Uterus (tissue), 4 donors: ENCODE measurements around the gene NDUFA9. TPM values are rescaled to one million over a fixed set of nuclear protein-coding genes. Genes with fewer than 3 reads are reported as not detected.
A peak's percentile ranks its signal among the peaks of the same experiment; 100 is the strongest.

Experiments used
- DNase-seq, 2 donors: peaks; one replicate each; pipeline ENCODE4 v3.0.0-alpha.2; 2019 to 2020
- H3K27ac ChIP-seq, 2 donors: fragments of 200-600 bp; sonication (generic); 1 replicate in 1 of 2; 2 replicates in 1 of 2; pipeline ENCODE4 v1.5.1; 2016 to 2018
- H3K27me3 ChIP-seq, 2 donors: fragments of 200-600 bp; sonication (generic); one replicate each; pipeline ENCODE4 v1.5.1; 2018 to 2019; ENCODE audit warnings: control low read depth in 1 of 2
- H3K36me3 ChIP-seq, 2 donors: fragments of 200-600 bp; sonication (generic); one replicate each; pipeline ENCODE4 v1.5.1; 2019; ENCODE audit warnings: control low read depth in 1 of 2
- H3K4me1 ChIP-seq, 2 donors: fragments of 200-600 bp; sonication (generic); one replicate each; pipeline ENCODE4 v1.5.1; 2018 to 2019; ENCODE audit warnings: control low read depth in 1 of 2
- H3K4me3 ChIP-seq, 2 donors: fragments of 200-600 bp; sonication (generic); 1 replicate in 1 of 2; 2 replicates in 1 of 2; pipeline ENCODE4 v1.5.1; 2018 to 2019; ENCODE audit warnings: mild to moderate bottlenecking in 1 of 2
- H3K9me3 ChIP-seq, 2 donors: fragments of 200-600 bp; sonication (generic); one replicate each; pipeline ENCODE4 v1.5.1; 2019; ENCODE audit warnings: control low read depth in 1 of 2
- POLR2A ChIP-seq, 2 donors: fragments of 450-650 bp; IDR thresholded peaks; one replicate each; pipeline ENCODE4 v1.6.1; 2016; ENCODE audit warnings: antibody characterized with exemption in 2 of 2, mild to moderate bottlenecking in 1 of 2, moderate library complexity in 1 of 2
- intact Hi-C: fragments of 100-400 bp; cut with DNase I; formaldehyde crosslinking; loops from one replicate; pipeline ENCODE4 v1.15.1; 2023; ENCODE audit warnings: low total_unique reads
- total RNA-seq, 4 donors: library from RNA; depleted of rRNA in 3 of 4; stranded (reverse); fragments of >200 nt in 3 of 4; gene quantifications; one replicate each; pipeline versions ENCODE4 v1.1.0 to v1.2.4, GENCODE V29; 2014 to 2023
- TF ChIP-seq, protein P1 (sequence below), 4 experiments: fragments of 200-600 bp in 2 of 4; fragments of 450-650 bp in 2 of 4; sonication (generic) in 2 of 4; IDR thresholded peaks; one replicate each; pipeline ENCODE4 v1.5.1; 2016 to 2019; ENCODE audit warnings: antibody characterized with exemption in 4 of 4, mild to moderate bottlenecking in 2 of 4, moderate library complexity in 1 of 4
- donor health status: DM: yes; HTN: yes; CAD: no.

Gene NDUFA9
- total RNA-seq, 4 donors from 2014 or later: 24.3 to 74.4 (median 61.8) TPM

DNA sequence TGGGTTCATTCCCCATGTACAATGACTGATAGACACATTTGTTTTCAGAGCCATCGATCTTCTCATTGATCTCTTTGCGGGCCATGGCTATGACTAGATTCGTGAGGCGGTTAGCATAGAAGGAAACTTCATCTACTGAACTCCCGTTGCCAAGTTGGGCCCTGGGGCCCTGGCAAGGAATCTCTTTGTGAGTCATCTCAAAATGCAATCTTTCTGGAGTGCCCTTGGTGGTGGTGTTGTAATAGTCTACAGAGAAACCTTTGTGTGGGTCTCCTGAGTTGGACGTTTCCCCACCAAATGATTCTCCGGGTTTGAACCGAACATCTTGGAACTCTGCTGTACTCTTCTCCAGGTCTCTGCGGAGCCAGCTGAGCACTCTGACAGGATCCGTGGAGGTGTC, 20.5 kb upstream of the NDUFA9 start:
- Histone ChIP-seq H3K9me3 (no peaks in the 10 kb centered on the region), H3K27me3 (no peaks in the 10 kb centered on the region), H3K27ac (no peak overlapping the region), H3K4me3 (no peak overlapping the region), H3K36me3 (no peaks in the 10 kb centered on the region), H3K4me1 (no peaks in the 10 kb centered on the region)
- TF ChIP-seq POLR2A (IDR thresholded peaks at IDR 0.05): no peak
- TF ChIP-seq, protein P1, sequence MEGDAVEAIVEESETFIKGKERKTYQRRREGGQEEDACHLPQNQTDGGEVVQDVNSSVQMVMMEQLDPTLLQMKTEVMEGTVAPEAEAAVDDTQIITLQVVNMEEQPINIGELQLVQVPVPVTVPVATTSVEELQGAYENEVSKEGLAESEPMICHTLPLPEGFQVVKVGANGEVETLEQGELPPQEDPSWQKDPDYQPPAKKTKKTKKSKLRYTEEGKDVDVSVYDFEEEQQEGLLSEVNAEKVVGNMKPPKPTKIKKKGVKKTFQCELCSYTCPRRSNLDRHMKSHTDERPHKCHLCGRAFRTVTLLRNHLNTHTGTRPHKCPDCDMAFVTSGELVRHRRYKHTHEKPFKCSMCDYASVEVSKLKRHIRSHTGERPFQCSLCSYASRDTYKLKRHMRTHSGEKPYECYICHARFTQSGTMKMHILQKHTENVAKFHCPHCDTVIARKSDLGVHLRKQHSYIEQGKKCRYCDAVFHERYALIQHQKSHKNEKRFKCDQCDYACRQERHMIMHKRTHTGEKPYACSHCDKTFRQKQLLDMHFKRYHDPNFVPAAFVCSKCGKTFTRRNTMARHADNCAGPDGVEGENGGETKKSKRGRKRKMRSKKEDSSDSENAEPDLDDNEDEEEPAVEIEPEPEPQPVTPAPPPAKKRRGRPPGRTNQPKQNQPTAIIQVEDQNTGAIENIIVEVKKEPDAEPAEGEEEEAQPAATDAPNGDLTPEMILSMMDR (IDR thresholded peaks at IDR 0.05): no peak
- intact Hi-C loops: no loop called here
- DNase-seq: no peak

DNA sequence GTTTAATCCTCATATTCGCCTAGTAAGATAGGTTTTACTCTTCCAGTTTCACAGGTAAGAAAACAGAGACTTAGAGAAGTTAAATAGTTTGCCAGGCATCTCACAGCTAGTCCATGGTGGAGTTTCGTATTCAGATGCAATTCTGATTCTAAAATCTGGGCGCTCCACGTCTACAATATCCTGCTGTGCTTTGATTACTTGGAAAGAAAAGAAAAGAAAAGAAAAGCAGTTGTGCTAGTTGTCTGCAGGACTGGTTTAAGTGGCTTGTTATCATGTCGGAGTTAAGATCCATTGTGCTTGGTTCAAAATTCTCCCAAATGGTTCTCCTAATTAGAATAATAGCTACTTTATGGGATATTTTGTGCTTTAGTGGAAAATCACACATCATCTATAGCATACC, 18.7 kb upstream of the NDUFA9 start:
- no peak overlapping the region for H3K27ac ChIP-seq
- no peak overlapping the region for H3K4me3 ChIP-seq
- H3K9me3 ChIP-seq: no peaks in the 10 kb centered on the region
- intact Hi-C loops: no loop called here
- no peaks in the 10 kb centered on the region for H3K27me3 ChIP-seq
- H3K4me1 ChIP-seq: no peaks in the 10 kb centered on the region
- no peaks in the 10 kb centered on the region for H3K36me3 ChIP-seq
- no peak for DNase-seq
- TF ChIP-seq, protein P1 (IDR thresholded peaks at IDR 0.05): no peak
- TF ChIP-seq POLR2A (IDR thresholded peaks at IDR 0.05): no peak

DNA sequence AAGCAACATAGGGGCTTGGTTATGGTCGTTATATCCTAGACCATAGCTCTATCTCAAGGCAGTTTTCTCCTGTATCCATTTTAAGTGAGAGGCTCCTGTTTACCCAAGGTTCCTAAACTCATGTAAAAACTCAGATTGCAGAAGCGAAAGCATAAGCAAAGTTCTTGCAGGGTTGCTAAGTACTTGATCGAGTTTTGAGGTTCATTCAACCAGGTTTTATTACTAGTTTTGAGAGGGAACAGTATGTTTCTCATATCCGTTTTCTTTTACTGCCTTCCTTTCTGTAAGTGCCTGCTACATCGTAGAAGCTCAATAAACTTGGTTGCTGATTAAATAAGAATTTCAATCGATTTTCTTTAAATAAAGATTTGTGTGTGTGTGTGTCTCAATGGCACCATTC, 5.2 kb upstream of the NDUFA9 start:
- Histone ChIP-seq H3K36me3 (no peaks in the 10 kb centered on the region), H3K4me3 (no peak overlapping the region), H3K9me3 (no peaks in the 10 kb centered on the region), H3K4me1 (no peaks in the 10 kb centered on the region), H3K27me3 (no peaks in the 10 kb centered on the region), H3K27ac (no peak overlapping the region)
- intact Hi-C loops: no loop called here
- no peak for TF ChIP-seq POLR2A (IDR thresholded peaks at IDR 0.05)
- TF ChIP-seq, protein P1 (IDR thresholded peaks at IDR 0.05): no peak
- DNase-seq: no peak

DNA sequence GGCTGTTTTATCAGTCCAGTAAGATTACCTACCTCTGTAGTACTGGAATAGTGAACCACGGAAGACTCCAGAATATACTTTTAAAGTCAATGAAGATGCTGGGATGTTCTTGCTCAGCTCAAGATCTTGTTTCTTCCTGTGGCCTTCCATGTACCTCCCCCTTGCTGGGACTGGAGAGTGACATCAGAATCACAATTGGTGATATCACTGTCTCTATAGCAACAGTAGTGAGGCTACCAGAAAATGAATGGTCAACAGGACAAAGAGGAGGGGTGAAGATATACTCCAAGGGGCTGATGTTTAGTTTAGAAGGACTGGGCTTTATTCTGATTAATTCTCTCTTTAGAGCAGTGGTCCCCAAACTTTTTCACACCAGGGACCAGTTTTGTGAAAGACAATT, 3.9 kb upstream of the NDUFA9 start:
- H3K4me1 ChIP-seq: peaks cover 0 to under 1% of the 10 kb centered on the region in 2 donors
- intact Hi-C loops: no loop called here
- no peak overlapping the region for H3K27ac ChIP-seq
- H3K9me3 ChIP-seq: no peaks in the 10 kb centered on the region
- no peaks in the 10 kb centered on the region for H3K27me3 ChIP-seq
- H3K4me3 ChIP-seq: no peak overlapping the region
- H3K36me3 ChIP-seq: no peaks in the 10 kb centered on the region
- no peak for TF ChIP-seq POLR2A (IDR thresholded peaks at IDR 0.05)
- TF ChIP-seq, protein P1 (IDR thresholded peaks at IDR 0.05): no peak
- DNase-seq: no peak

DNA sequence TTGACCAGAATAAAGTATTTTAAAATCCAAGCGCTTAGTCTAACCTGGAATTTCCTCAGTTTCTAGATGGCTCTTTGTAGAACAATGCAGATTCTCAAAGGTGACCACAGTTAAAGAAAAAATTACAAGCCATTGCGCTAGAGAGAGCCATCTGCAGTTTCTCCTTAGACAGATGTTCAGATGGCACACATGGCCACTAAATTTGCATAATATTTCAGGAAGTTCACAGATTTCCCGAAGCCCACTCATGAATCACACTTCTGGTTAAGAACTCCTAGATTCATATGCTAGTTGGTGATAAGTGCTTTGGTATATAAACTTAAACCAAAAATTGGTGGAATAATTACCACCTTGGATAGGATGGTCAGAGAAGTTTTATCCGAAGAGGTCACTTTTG, 812 bp upstream of the NDUFA9 start:
- no peak for TF ChIP-seq POLR2A (IDR thresholded peaks at IDR 0.05)
- TF ChIP-seq, protein P1 (IDR thresholded peaks at IDR 0.05): no peak
- Histone ChIP-seq H3K4me3 (peak overlapping the region; percentile 64 to 68), H3K9me3 (no peaks in the 10 kb centered on the region), H3K36me3 (no peaks in the 10 kb centered on the region), H3K4me1 (peaks cover 0 to 7% of the 10 kb centered on the region in 2 donors), H3K27me3 (no peaks in the 10 kb centered on the region), H3K27ac (peak overlapping the region; percentile 86 to 91)
- intact Hi-C loops: no loop called here
- no peak for DNase-seq
